GDM1 (cell line): ENCODE results near the gene ZFAND3.

Experiments
- DNase-seq: peaks from one replicate; lab custom pipeline; 2025; lab: John Stamatoyannopoulos, UW

ZFAND3 gene

DNA sequence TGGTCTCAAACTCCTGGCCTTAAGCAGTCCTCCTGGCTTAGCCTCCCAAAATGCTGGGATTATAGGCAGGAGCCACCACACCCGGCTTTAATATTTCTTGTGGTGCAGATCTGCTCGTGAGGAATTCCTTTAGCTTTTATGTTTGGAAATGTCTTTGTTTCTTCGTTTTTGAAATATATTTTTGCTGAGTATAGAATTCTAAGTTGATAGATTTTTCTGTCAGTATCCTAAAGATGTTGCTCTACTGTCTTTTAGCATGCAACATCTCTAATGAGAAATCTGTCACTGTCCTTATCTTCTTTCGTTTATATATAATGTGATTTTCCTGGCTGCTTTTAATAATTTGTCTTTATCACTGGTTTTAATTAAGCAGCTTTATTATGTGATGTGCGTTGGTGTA, 75.1 kb downstream of the ZFAND3 start:
- DNase-seq, result no peak

DNA sequence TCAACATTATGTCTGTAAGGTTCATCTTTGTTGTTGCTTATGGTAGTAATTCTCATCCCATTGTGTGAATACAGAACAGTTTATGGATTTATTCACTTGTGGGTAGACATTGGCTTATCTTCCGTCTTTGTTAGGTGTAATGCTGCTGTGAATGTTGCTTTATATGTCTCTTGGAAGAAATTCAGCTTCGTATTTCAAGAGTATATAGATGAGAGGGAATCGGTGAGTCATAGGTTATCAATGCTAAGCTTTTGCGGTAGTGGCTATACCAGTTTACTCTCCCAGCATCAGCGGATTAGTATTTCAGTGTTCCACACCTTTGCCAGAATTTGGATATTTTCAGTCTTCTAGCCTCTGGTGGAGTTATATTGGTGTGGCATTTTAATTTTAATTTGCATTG, 77.8 kb downstream of the ZFAND3 start:
- no peak for DNase-seq

DNA sequence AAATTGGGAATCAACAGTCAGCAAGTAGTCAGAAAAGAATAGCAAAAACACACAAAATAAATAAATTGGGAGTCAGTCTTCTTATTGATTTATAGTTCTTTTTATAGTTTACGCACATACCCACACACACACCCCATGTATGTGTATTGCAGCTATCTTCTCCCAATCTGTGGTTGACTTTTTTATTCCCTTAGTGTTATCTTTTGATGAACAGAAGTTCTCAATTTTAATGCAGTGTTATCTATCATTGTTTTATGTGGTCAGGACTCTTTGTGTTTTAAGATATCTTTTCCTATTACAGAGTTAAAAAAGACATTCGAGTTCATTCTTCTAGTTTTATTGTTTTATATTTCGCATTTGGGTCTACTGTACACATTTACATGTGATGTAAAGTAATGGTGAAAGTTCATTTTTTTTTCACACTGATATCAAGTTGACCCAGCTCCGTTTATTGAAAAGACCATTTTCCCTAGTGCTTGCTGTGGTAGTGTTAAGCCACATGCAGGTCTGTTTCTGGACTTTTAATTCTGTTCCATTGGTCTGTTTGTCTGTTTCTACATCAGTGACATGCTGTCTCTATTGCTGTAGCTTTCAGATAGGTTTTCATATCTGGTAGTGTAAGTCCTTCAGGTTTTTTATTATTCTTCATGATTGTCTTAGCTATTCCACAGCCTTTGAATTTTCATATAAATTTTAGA, 78.4 kb downstream of the ZFAND3 start:
- DNase-seq, result no peak

DNA sequence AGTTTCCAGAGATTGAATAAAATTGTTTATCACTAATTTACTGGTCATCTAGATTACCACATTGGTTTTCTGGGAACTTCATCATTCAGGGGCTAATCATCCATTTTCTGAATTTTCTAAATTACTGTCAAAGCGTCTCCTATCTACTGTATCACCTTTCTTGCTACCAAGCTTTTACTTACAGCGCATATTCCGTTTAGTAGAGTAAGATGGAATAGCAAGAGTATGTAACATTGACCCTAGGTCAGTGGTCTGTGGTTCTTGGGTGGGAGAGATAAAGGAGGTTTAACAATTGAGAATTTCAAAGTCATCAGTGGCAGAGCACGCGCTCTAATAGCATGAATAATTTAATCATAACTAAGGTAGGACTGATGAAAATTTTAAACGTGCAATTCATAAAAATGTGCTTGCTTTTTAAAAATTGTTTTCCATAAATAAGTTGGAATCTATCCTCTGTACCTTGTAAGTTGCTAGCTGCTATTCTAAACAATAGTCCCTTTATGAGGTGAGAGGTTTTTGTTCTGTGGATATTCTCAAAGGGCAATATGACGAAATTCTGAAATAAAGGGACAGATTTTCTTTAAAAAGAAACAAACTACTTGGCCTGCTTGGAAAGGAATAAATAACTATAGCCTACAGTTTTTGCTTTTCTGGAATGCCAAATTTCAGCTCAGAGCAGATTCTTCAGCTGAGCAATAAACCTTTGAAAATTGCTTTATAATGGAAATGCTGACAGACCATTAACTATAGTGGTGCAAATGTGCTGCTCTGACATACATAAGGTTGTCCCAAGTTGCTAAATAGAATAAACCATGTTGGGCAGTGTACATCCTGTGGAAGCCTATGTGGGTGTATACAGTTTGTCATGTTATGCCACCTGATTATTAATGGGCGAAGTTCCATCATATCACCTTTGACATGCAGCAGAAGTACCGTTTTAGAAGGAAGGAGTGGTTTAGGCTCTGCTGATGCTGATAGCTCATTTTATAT, 84.1 kb downstream of the ZFAND3 start:
- DNase-seq, result no peak

DNA sequence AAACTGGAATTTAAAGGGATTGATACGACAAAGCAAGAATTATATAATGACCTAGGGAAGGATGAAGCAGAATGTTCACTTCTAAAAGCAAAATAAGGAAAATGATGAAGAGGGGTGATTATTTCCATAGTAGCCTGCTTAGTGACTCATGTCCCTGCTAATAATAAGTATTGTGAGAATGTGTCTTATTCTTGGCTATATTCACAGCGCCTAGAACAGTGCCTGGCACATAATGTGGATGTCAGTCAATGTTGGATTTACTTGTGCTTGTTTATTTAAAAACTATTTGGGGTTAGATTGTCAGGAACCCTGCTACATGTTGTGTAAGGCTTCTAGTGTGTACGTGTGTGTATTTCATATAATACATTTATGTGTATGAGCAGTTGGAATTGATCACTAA, 85.1 kb downstream of the ZFAND3 start:
- no peak for DNase-seq

DNA sequence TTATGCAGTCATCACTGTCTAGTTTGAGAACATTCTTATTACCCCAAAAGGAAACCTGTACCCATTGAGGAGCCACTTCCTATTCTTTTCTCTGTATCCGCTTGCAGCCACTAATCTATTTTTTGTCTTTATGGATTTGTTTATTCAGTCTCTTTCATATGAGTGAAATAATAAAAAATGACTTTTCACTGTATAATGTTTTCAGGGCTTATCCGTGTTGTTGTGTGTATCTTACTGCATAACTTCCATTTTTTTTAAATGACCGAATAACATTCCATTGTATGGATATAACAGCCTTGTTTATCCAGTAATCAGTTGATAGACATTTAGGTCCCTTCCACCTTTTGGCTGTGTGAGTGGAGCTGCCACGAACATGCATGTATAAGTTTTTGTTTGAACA, 86.6 kb downstream of the ZFAND3 start:
- DNase-seq, result no peak

DNA sequence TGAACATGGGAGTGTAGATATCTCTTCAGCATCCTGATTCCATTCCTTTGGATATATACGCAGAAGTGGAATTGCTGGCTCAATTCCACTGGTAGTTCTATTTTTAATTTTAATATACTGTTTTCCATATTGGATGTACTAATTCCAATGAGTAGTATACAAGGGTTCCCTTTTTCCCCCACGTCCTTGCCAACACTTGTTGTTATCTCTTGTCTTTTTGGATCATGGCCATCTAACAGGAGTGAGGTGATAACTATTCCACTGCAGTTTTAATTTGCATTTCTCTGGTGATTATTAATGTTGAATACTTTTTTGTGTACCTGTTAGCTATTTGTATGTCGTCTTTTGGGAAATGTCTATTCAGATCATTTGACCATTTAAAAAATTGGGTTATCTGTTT, 91.5 kb downstream of the ZFAND3 start:
- no peak for DNase-seq

DNA sequence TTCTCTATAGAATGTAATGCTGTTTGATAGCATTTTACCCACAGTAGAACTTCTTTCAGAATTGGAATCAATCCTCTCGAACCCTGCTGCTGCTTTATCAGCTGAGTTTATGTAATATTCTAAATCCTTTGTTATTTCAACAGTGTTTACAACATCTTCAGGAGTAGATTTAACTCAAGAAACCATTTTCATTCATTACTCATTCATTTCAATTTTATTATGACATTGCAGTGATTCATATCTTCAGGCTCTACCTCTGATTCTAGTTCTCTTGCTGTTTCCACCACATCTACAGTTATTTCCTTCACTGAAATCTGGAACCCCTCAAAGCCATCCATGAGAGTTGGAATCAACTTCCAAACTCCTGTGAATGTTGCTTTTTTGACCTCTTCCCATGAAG, 93.7 kb downstream of the ZFAND3 start:
- DNase-seq, result no peak

DNA sequence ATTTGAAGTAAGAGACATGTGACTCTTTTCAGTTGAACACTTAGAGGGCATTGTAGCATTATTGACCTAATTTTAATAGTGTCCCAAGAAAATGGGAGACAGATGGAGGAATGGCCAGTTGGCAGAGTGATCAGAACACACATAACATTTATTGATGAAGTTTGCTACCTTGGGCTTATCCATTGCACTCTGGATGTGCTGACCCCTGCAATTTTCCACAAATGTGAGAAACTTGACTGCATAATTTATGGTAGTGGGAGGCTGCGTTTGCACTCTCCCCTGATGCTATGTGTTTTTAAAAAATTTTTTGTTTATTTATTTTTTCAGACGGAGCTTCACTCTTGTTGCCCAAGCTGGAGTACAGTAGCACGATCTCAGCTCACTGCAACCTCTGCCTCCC, 95.9 kb downstream of the ZFAND3 start:
- DNase-seq, result no peak

DNA sequence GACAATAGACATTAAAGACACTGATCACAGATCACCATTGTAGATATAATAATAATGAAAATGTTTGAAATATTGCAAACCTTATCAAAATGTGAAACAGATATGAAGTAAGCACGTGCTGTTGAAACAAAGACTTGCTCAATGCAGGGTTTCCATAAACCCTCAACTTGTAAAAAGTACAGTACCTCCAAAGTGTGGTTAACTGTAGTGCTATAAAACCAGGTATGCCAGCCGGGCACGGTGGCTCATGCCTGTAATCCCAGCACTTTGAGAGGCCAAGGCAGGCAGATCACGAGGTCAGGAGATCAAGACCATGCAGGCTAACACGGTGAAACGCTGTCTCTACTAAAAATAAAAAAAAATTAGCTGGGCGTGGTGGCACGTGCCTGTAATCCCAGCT, 96.6 kb downstream of the ZFAND3 start:
- DNase-seq, result no peak

DNA sequence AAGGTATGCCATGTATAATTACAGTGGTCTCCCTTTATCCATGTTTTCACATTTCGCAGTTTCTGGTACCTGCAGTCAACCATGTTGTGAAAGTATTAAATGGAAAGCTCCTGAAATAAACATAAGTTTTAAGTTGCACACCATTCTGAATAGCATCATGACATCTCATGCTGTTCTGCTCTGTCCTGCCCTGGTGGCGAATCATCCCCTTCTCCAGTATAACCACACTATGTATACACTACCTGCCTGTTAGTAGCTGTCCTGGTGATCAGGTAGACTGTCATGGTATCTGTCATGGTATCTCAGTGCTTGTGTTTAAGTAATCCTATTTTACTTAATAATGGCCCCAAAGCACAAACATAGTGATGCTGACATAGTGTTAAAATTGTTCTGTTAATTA, 97.1 kb downstream of the ZFAND3 start:
- no peak for DNase-seq

DNA sequence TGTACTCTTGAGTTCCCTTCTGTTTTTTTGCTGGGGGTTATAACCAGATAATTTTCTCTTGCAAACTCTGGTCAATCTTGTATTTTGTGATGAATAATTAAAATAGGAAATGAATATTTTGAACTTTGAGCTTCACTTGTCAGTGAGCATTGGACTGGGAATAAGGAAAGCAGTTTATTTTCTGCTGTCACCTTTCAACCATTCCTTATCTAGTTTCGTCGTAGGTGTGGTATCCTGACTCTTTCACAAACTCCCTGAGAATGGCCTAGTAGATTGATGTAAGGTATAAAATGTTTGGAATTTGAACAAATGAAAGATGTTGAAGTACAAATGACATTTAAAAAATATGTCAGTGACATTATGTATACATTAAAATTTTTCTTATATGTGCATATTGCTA, 98.0 kb downstream of the ZFAND3 start:
- DNase-seq, result no peak

DNA sequence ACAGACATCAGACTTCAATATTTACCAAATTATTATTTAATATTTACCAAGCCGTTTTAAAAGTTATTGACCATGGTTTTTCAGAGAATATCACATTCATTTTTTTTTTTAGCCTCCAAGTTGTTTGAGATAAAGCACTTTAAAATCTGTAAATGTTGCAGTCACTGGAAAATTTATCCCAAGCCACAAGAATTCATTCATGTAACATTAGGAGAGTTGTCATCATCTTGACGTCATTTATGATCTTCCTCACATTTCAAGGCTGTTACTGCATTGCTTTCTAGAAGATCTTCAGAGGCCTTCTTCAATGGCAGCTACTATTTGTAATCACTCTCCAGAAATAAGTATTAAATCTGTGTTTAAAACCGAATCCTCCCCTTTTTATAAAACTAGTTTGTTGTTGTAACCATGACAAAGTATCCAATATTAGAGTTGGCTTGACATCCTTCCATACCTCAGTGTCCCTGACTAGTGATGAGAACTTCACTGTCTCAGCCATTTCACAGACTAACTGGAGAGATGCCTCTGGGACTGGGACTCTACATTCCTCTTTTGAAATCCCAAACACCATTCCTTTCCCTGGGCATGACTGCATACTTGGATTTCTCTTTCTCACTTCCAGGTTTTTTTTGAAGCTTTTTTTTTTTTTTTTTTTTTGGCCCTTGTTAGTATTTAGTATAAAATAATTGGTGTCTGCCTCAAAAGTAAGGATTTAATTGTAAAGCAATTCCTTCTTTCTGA, 100.1 kb downstream of the ZFAND3 start:
- no peak for DNase-seq

DNA sequence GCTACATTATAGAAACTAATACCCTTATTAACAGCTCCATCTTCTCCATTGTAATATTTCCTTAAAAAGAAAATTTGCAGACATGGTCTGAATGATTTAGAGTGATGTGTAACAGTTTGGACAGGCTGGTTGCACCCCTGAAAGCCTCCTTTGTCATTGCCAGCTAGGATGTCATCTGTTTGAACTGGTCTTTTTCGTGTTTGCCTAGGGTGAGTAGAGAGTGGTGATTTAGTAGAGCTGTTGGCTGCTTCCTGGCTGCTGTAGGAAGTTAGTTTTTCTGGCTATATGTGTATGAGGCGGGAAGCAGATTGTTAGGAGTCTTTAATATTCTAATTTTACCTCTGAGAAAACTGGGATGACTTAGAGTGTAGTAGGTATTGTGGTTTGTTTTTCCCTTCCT, 101.1 kb downstream of the ZFAND3 start:
- DNase-seq, result no peak

DNA sequence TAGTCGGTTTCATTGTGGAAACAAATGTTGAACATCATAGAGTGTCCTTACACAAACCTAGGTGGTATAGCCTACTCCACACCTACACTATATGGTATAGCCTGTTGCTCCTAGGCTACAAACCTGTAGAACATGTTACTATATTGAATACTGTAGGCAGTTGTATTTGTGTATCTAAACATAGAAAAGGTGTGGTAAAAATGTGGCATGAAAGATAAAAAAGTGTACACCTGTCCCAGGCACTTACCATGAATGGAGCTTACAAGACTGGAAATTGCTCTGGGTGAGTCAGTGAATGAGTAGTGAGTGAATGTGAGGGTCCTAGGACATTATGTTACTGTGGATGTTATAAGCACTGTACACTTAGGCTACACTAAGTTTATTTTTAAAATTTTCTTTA, 103.0 kb downstream of the ZFAND3 start:
- no peak for DNase-seq

DNA sequence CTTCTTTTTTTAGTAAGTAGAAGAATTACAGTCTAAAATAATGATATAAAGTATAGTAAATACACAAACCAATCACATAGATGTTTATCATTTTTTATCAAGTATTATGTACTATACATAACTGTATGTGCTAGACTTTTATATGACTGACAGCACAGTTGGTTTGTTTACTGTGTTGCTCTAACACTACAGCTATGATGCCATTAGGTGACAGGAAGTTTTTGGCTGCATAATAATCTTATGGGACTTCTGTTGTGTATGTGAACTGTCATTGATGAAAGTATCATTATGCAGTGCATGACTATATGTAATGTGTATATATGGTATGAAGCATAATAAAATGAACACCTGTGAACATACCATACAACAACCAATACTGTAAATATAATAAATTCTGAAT, 104.0 kb downstream of the ZFAND3 start:
- no peak for DNase-seq

DNA sequence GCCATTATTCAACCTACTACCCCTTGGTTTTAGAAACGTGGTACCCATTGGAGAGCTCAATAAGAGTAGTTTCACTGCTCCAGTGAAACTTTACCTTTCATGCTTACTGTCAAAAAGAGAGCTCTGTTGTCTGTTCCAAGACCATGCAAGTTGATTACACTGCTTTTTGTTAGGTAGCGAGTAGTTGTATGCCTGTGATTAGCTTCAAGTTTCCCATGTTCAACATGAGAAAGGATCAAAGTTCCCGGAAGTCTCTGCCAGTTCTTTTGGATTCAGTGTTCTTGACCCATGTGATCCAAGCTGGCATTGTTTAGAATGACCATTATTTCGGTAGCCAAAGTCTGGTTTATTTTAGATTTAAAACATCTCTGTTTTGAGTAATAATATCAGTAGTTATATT, 107.1 kb downstream of the ZFAND3 start:
- DNase-seq, result no peak

DNA sequence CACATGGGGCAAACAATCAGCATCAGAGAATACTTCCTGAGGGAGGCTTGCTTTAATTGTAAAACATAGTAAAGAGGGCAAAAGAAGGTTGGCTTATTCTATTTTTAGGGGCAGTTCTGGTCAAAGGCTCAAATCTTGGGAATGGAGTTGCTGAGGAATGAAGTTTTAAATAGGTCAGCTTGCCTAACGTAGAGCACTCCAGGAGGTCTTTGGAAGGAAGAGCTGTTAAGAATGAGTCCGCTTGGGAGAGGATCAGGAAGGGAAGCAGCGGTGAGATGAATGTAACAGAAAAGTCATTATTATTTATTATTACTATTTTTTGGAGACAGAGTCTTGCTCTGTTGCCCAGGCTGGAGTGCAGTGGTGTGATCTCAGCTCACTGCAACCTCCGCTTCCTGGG, 108.7 kb downstream of the ZFAND3 start:
- DNase-seq, result no peak

DNA sequence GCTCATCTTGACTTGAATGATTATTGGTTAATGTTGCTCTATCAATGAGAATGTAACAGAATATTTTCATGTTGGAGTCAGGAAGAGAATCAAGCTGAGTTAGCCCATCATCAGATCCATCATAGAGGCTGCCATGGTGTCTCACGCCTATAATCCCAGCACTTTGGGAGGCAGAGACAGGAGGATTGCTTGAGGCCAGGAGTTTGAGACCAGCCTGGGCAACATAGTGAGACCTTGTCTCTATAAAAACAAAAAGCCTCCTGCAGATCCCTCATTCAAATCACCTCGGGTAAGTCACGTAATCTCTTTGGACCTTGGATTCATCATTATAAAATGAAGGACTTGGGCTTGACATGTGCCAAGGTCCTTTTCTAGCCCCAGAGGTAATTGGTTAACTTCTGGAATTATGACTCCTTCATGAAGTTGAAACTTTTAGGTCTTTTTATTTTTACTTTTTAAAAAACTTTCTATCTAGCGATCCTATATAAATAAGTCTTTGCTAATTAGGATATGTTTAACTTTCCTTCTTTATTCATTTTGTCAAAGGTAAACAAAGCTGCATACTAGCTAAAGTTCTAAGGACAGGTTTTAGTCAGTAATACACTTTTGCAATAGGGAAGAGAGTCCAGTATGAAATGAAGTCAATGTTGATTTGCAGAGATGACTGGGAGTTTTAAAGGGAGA, 110.9 kb downstream of the ZFAND3 start:
- DNase-seq, result no peak

DNA sequence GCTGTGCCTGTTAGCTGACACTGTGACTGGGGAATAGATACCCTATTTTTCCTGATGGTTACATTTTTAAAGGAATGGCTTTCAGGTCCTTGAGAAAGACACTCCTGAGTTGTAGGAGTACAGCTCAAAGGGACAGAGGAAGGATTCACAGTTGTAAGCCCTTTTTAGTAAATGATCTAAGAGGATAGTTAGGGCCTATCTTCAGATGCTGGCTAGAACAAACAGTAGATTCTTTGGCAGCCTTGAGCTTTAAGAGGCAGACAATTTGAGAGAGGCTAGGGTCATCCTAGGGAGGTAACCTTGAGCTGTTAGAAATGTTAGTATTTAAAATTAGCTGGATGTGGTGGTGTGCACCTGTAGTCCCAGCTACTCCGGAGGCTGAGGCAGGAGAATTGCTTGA, 111.5 kb downstream of the ZFAND3 start:
- DNase-seq, result no peak

DNA sequence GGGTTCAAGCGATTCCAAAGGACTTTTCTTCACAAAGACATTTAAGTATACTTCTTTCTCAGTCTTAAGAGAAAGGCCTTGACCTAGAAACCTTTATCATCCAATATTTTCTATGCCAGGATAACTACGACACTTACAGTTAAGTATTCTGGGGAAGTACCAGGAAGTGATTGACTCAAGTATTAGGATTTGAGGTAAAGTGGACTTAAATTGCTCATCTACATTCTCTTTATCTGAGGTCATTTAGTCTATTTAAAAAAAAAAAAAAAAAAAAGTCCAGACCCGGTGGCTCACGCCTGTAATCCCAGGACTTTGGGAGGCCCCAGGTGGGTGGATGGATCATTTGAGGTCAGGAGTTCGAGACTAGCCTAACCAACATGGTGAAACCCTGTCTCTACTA, 114.7 kb downstream of the ZFAND3 start:
- DNase-seq, result no peak

DNA sequence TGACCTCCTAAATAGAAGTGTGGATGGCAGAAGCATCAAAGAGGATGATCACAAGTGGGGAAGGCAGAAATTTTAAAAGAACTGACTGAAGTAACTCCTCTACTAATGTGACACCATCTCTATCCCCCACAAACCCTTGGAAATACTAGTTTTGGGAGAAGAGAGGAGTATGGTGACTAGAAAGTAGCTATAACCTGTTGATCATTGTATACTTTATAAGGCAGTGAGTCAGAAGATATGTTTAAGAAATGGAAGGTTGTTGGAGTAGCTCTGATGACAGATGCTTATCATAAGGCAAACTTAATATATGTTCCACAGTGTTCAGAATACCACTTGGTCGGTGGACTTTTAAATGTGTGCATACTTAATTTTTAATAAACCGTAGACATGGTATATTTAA, 116.6 kb downstream of the ZFAND3 start:
- no peak for DNase-seq
